Stimulated activated CD8-positive, alpha-beta memory T cell treated with anti-CD3 and anti-CD28 coated beads, Interleukin-4, amount 100 ng/mL, for 48 hours (primary cell): ENCODE measurements around the gene OSMR.
"Not testable (repeated sequence)": the region's sequence is repeated elsewhere in the genome, so short reads cannot be mapped to it uniquely, and the experiment has no call there.

Source experiments
- DNase-seq: peaks from one replicate; pipeline ENCODE4 v3.0.0-alpha.2; 2020

OSMR gene

GRCh38 chr5:38831909-38832308 is 13.9 kb upstream of the OSMR start:
- DNase-seq: no peak

- no peak for DNase-seq
These were observed 13.0 kb upstream of the OSMR start for GRCh38 chr5:38832810-38833209.

GRCh38 chr5:38835887-38836286 is 9.9 kb upstream of the OSMR start:
- DNase-seq: no peak

GRCh38 chr5:38837416-38837815 is 8.4 kb upstream of the OSMR start:
- DNase-seq: no peak

GRCh38 chr5:38837932-38838331 is 7.9 kb upstream of the OSMR start:
- DNase-seq: no peak

GRCh38 chr5:38843665-38844064 is 2.1 kb upstream of the OSMR start:
- no peak for DNase-seq

GRCh38 chr5:38846379-38847011 is 683 bp downstream of the OSMR start:
- no peak for DNase-seq

- no peak for DNase-seq
These were observed 1.9 kb downstream of the OSMR start for GRCh38 chr5:38847559-38848347.

- no peak for DNase-seq
These were observed 2.8 kb downstream of the OSMR start for GRCh38 chr5:38848637-38849036.

GRCh38 chr5:38851640-38852039 is 5.8 kb downstream of the OSMR start:
- DNase-seq: not testable (repeated sequence)

GRCh38 chr5:38853753-38854470 is 8.1 kb downstream of the OSMR start:
- no peak for DNase-seq

GRCh38 chr5:38854907-38855306 is 9.1 kb downstream of the OSMR start:
- DNase-seq: no peak

- no peak for DNase-seq
These were observed 10.8 kb downstream of the OSMR start for GRCh38 chr5:38856660-38857059.

- no peak for DNase-seq
These were observed 13.0 kb downstream of the OSMR start for GRCh38 chr5:38858839-38859238.

GRCh38 chr5:38861986-38862770 is 16.4 kb downstream of the OSMR start:
- not testable (repeated sequence) for DNase-seq

GRCh38 chr5:38866362-38867031 is 20.7 kb downstream of the OSMR start:
- DNase-seq: no peak

GRCh38 chr5:38867032-38867398 is 21.2 kb downstream of the OSMR start:
- DNase-seq: no peak

GRCh38 chr5:38867416-38867815 is 21.6 kb downstream of the OSMR start:
- DNase-seq: no peak

- DNase-seq: no peak
These were observed 24.8 kb downstream of the OSMR start for GRCh38 chr5:38870595-38870994.

GRCh38 chr5:38871058-38871605 is 25.3 kb downstream of the OSMR start:
- no peak for DNase-seq

GRCh38 chr5:38871790-38872551 is 26.2 kb downstream of the OSMR start:
- no peak for DNase-seq

- DNase-seq: no peak
These were observed 27.0 kb downstream of the OSMR start for GRCh38 chr5:38872826-38873225.
